K562 (cell line): ENCODE results near the gene GPR108. TPM values are rescaled to one million over a fixed set of nuclear protein-coding genes. Genes with fewer than 3 reads are reported as not detected.
A peak's percentile ranks its signal among the peaks of the same experiment; 100 is the strongest.

Experiments used
- ATAC-seq: fragments of 200-7000 bp; cut with Tn5 transposase; 3 replicates; pipeline ENCODE4 v1.9.1; 2020; ENCODE audit warnings: moderate library complexity
- BruUV-seq: library from RNA; stranded (reverse); fragments of 400-500 nt; replicated peaks from 2 replicates; lab custom pipeline; 2021; lab: Mats Ljungman, UMichigan
- CTCF ChIA-PET: fragments of 300-600 bp; formaldehyde crosslinking; extraction: SDS; loops from one replicate; lab custom pipeline; 2021; ENCODE audit warnings: low intra/inter-chr PET ratio; lab: Yijun Ruan, JAX
- POLR2A ChIA-PET: fragments of 300-600, 350-650 bp; sonication (Branson Sonifier 250); formaldehyde crosslinking; extraction: SDS; loops from one replicate; lab custom pipeline; 2021; ENCODE audit warnings: antibody characterized with exemption, inconsistent platforms; lab: Yijun Ruan, JAX
- DNase-seq, 4 experiments: peaks; one replicate each; pipeline versions ENCODE4 v3.0.0 to v3.0.0-alpha.2; 2011 to 2018; ENCODE audit warnings: low spot score in 3 of 4, mixed read lengths in 3 of 4; ENCODE audit errors: extremely low read depth in 1 of 4
- FAIRE-seq: peaks from 2 replicates; lab custom pipeline; 2011; peaks lifted over from hg19 to GRCh38; lab: Jason Lieb, UNC
- H2AFZ ChIP-seq: 2 replicates; pipeline ENCODE4 v1.6.0; 2011; ENCODE audit warnings: low read depth, low read length, control low read depth, inconsistent platforms
- H3K27ac ChIP-seq: fragments of 200-600 bp; 3 replicates; pipeline ENCODE4 v1.8.0; 2011; ENCODE audit warnings: low read depth, mild to moderate bottlenecking, control low read depth, inconsistent platforms, low read length, moderate library complexity, mixed read lengths; ENCODE audit errors: extremely low read depth
- H3K27me3 ChIP-seq, 2 experiments: fragments of 300-600 bp in 1 of 2; 2 replicates in 1 of 2; 3 replicates in 1 of 2; pipeline versions ENCODE4 v1.6.0 to v1.8.0; 2011; ENCODE audit warnings: inconsistent platforms in 2 of 2, low read length in 2 of 2, mild to moderate bottlenecking in 1 of 2, mixed read lengths in 1 of 2, moderate library complexity in 1 of 2; ENCODE audit not compliant: control insufficient read depth in 2 of 2, insufficient read depth in 2 of 2
- H3K36me3 ChIP-seq: fragments of 300-600 bp; 3 replicates; pipeline ENCODE4 v1.8.0; 2011; ENCODE audit warnings: mild to moderate bottlenecking, low read length, inconsistent platforms; ENCODE audit not compliant: control insufficient read depth, insufficient read depth
- H3K4me1 ChIP-seq, 2 experiments: fragments of 200-600 bp in 1 of 2; replicated peaks in 1 of 2; 2 replicates in 1 of 2; 3 replicates in 1 of 2; pipeline versions ENCODE4 v1.5.1 to v1.8.0; 2011; ENCODE audit warnings: inconsistent platforms in 2 of 2, low read length in 2 of 2, mild to moderate bottlenecking in 1 of 2, mixed read lengths in 1 of 2, moderate library complexity in 1 of 2; ENCODE audit not compliant: control insufficient read depth in 2 of 2, insufficient read depth in 2 of 2
- H3K4me2 ChIP-seq: 2 replicates; pipeline ENCODE4 v1.6.1; 2011; ENCODE audit warnings: low read length, control low read depth, inconsistent platforms, mixed read lengths; ENCODE audit not compliant: insufficient read depth
- H3K4me3 ChIP-seq: fragments of 200-600 bp; sonication (generic), shearing (Covaris generic); 2 replicates; pipeline ENCODE4 v1.5.1; 2016; ENCODE audit warnings: control low read depth, inconsistent platforms
- H3K79me2 ChIP-seq: fragments of 200-600 bp; 3 replicates; pipeline ENCODE4 v1.8.0; 2011; ENCODE audit warnings: low read length, inconsistent platforms; ENCODE audit not compliant: control insufficient read depth, insufficient read depth
- H3K9ac ChIP-seq, 2 experiments: 2 replicates each; pipeline versions ENCODE4 v1.6.0 to v1.6.1; 2011; ENCODE audit warnings: low read depth in 2 of 2, low read length in 2 of 2, control low read depth in 1 of 2, inconsistent platforms in 1 of 2, mild to moderate bottlenecking in 1 of 2, mixed read lengths in 1 of 2; ENCODE audit not compliant: insufficient read depth in 1 of 2
- H3K9me1 ChIP-seq: one replicate; pipeline ENCODE4 v1.6.0; 2011; ENCODE audit warnings: inconsistent platforms, mild to moderate bottlenecking, low read length, moderate library complexity; ENCODE audit not compliant: control insufficient read depth, insufficient read depth
- H3K9me3 ChIP-seq: replicated peaks from 2 replicates; pipeline ENCODE4 v1.5.1; 2011; ENCODE audit warnings: low read depth, low read length, inconsistent platforms; ENCODE audit not compliant: control insufficient read depth, insufficient read depth
- H4K20me1 ChIP-seq: replicated peaks from 2 replicates; pipeline ENCODE4 v1.6.1; 2011; ENCODE audit warnings: low read length, inconsistent platforms, mixed read lengths; ENCODE audit not compliant: control insufficient read depth, insufficient read depth
- CBFA2T3 ChIP-seq: fragments of 450-650 bp; IDR thresholded peaks from 2 replicates; pipeline ENCODE4 v1.6.1; 2017
- CC2D1A ChIP-seq: fragments of 450-650 bp; IDR thresholded peaks from 2 replicates; pipeline ENCODE4 v1.6.1; 2017; ENCODE audit warnings: mild to moderate bottlenecking
- CEBPG ChIP-seq, 3 experiments: fragments of 200-800 bp in 1 of 3; sonication (Bioruptor generic) in 1 of 3; sonication (generic) in 1 of 3; formaldehyde crosslinking in 1 of 3; IDR thresholded peaks in 2 of 3; conservative IDR thresholded peaks in 1 of 3; 2 replicates each; pipeline versions ENCODE4 v1.6.1 to v1.8.0; 2016 to 2022; ENCODE audit warnings: missing compliant biosample characterization in 2 of 3, missing genetic modification characterization in 2 of 3, mild to moderate bottlenecking in 1 of 3, missing genetic modification reagents in 1 of 3
- CHD1 ChIP-seq: fragments of 200-600 bp; sonication (generic); IDR thresholded peaks from one replicate; pipeline ENCODE4 v1.6.1; 2012; ENCODE audit warnings: mild to moderate bottlenecking, moderate library complexity, low read length, inconsistent platforms
- CTBP1 ChIP-seq: fragments of 450-650 bp; IDR thresholded peaks from 2 replicates; pipeline ENCODE4 v1.6.1; 2016; ENCODE audit warnings: borderline replicate concordance
- EGR1 ChIP-seq: fragments of 450-650 bp; conservative IDR thresholded peaks from 2 replicates; pipeline ENCODE4 v1.6.1; 2017; ENCODE audit warnings: mild to moderate bottlenecking
- FOSL1 ChIP-seq: fragments of 200-800 bp; sonication (Bioruptor generic); conservative IDR thresholded peaks from 2 replicates; pipeline ENCODE4 v1.6.1; 2016; ENCODE audit warnings: missing genetic modification characterization, missing compliant biosample characterization
- GATAD2A ChIP-seq: fragments of 450-650 bp; IDR thresholded peaks from 2 replicates; pipeline ENCODE4 v1.6.1; 2017
- HMG20B ChIP-seq: fragments of 250-450 bp; sonication (Bioruptor Pico); IDR thresholded peaks from 2 replicates; pipeline ENCODE4 v1.5.0; 2021; ENCODE audit warnings: mild to moderate bottlenecking
- PBX2 ChIP-seq, 2 experiments: IDR thresholded peaks in 1 of 2; conservative IDR thresholded peaks in 1 of 2; 2 replicates each; pipeline ENCODE4 v1.6.1; 2016; ENCODE audit warnings: low read depth in 2 of 2, mild to moderate bottlenecking in 1 of 2, missing compliant biosample characterization in 1 of 2, missing genetic modification characterization in 1 of 2, moderate library complexity in 1 of 2
- TCF3 ChIP-seq: sonication (generic); formaldehyde crosslinking; IDR thresholded peaks from 2 replicates; pipeline ENCODE4 v1.4.0; 2020; ENCODE audit warnings: mild to moderate bottlenecking, missing genetic modification reagents
- TFE3 ChIP-seq: fragments of 450-650 bp; formaldehyde crosslinking; IDR thresholded peaks from 2 replicates; pipeline ENCODE4 v1.4.0; 2020; ENCODE audit warnings: mild to moderate bottlenecking, mixed read lengths
- WGBS: fragments of 100-300 bp; shearing (Covaris generic); methylation state at CpG from one replicate; pipeline ENCODE4 v1.1.6; 2016; ENCODE audit warnings: low coverage, mixed read lengths; ENCODE audit not compliant: insufficient coverage; ENCODE audit errors: missing lambda C conversion rate; 5-methylcytosine and 5-hydroxymethylcytosine counted together
- in situ Hi-C: fragments of 300-500 bp; cut with MboI; formaldehyde crosslinking; loops from 4 replicates; pipeline ENCODE4 v1.15.0; 2018; ENCODE audit warnings: inconsistent platforms, mixed read lengths
- intact Hi-C: fragments of 100-400 bp; cut with micrococcal nuclease; formaldehyde crosslinking; loops from 2 replicates; pipeline ENCODE4 v1.14.2; 2022
- polyA plus RNA-seq, 8 experiments: library from polyadenylated mRNA; depleted of rRNA in 4 of 8; stranded (reverse) in 5 of 8; unstranded in 3 of 8; fragments of >200 nt; fragmentation: Nextera tagmentation in 2 of 8; fragmentation: Illumina TruSeq in 1 of 8; extraction: Ambion mirVana in 2 of 8; extraction: Trizol in 1 of 8; gene quantifications; 2 replicates each; pipeline versions ENCODE4 v1.2.1 to v1.2.3, GENCODE V29; 2011 to 2014; ENCODE audit warnings: inconsistent platforms in 1 of 8, missing spikeins in 1 of 8
- total RNA-seq, 7 experiments: library from RNA; depleted of rRNA in 6 of 7; stranded (reverse); fragments of >200 nt in 6 of 7; fragmentation: Illumina TruSeq in 2 of 7; extraction: Trizol in 2 of 7; gene quantifications; 2 replicates each; pipeline versions ENCODE4 v1.2.1 to v1.2.3, GENCODE V29; 2011 to 2021; ENCODE audit warnings: low replicate concordance in 1 of 7
- TF ChIP-seq, protein P1 (sequence below), 2 experiments: IDR thresholded peaks; 2 replicates each; pipeline ENCODE4 v1.6.1; 2012; ENCODE audit warnings: improper control_type of control experiment in 2 of 2, low read depth in 2 of 2, low read length in 2 of 2, borderline replicate concordance in 1 of 2

GPR108 gene
- total and polyA plus RNA-seq, 9 of the 15 experiments (the other 6 are each of a cell fraction or from before 2014, with no cell fraction given), result 2.4 to 33.2 (median 24.4) TPM

GRCh38 chr19:6779206-6779605 is 41.8 kb upstream of the GPR108 start:
- Histone ChIP-seq H3K4me2 (no peak overlapping the region), H4K20me1 (0 out of 2 replicates have a peak, but pooled peaks cover 3% of the 10 kb centered on the region)
- POLR2A ChIA-PET, result interaction anchor here (0.7 kb wide), 1 partner anchor 812 kb away, joined by 3 read pairs; no protein-coding TSS in a partner anchor
- 0 out of 2 replicates have a peak, but pooled peaks have one; percentile 18 for TF ChIP-seq CTBP1
- TF ChIP-seq FOSL1 (tag), result peak; percentile 46; the same call in 1 of the 2 replicates
- no peak for TF ChIP-seq CC2D1A
- TF ChIP-seq PBX2 (CRISPR knock-in tag; IDR thresholded peaks at IDR 0.05; ENCODE audit: low read depth), result no peak
- TF ChIP-seq PBX2 (tag; conservative IDR thresholded peaks at IDR 0.05; ENCODE audit: low read depth), result no peak
- TF ChIP-seq TCF3, result peak; percentile 24; the same call in 1 of the 2 replicates
- TF ChIP-seq, protein P1, sequence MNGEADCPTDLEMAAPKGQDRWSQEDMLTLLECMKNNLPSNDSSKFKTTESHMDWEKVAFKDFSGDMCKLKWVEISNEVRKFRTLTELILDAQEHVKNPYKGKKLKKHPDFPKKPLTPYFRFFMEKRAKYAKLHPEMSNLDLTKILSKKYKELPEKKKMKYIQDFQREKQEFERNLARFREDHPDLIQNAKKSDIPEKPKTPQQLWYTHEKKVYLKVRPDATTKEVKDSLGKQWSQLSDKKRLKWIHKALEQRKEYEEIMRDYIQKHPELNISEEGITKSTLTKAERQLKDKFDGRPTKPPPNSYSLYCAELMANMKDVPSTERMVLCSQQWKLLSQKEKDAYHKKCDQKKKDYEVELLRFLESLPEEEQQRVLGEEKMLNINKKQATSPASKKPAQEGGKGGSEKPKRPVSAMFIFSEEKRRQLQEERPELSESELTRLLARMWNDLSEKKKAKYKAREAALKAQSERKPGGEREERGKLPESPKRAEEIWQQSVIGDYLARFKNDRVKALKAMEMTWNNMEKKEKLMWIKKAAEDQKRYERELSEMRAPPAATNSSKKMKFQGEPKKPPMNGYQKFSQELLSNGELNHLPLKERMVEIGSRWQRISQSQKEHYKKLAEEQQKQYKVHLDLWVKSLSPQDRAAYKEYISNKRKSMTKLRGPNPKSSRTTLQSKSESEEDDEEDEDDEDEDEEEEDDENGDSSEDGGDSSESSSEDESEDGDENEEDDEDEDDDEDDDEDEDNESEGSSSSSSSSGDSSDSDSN (IDR thresholded peaks at IDR 0.05; ENCODE audit: borderline replicate concordance in 1 of 2, low read depth in 2 of 2, low read length in 2 of 2), result no peak
- peak; percentile 64; the same call in 1 of the 2 replicates for TF ChIP-seq EGR1
- no peak for TF ChIP-seq GATAD2A
- TF ChIP-seq CBFA2T3, result peak; percentile 50
- TF ChIP-seq CHD1, result no peak
- TF ChIP-seq CEBPG (CRISPR knock-in tag; IDR thresholded peaks at IDR 0.05), result no peak
- no peak for TF ChIP-seq CEBPG (tag; conservative IDR thresholded peaks at IDR 0.05 in 1 of 2, IDR thresholded peaks at IDR 0.05 in 1 of 2)
- no peak for TF ChIP-seq TFE3
- TF ChIP-seq HMG20B (CRISPR knock-in tag), result no peak

More at GRCh38 chr19:6779206-6779605, 41.8 kb upstream of the GPR108 start:
- Histone ChIP-seq H3K27ac (no peak overlapping the region), H2AFZ (no peak overlapping the region), H3K9ac (no peak overlapping the region), H3K4me1 (peaks cover 6 to 14% of the 10 kb centered on the region in 2 experiments; a peak in 3 of 5 replicates), H3K36me3 (no peaks in the 10 kb centered on the region), H3K9me3 (no peaks in the 10 kb centered on the region), H3K27me3 (no peaks in the 10 kb centered on the region), H3K79me2 (peaks cover 4% of the 10 kb centered on the region; the same call in 1 of the 3 replicates), H3K9me1 (no peaks in the 10 kb centered on the region), H3K4me3 (no peak overlapping the region)
- ATAC-seq, result no peak
- FAIRE-seq, result no peak
- CTCF ChIA-PET, result interaction anchor here (0.6 kb wide), 1 partner anchor 71 kb away, joined by 3 read pairs; no protein-coding TSS in a partner anchor
- no peak for DNase-seq
- 33% methylated on average over 4 of the region's 4 CpGs for WGBS
- in situ Hi-C loops (no loop called here), intact Hi-C loops (no loop called here)
- BruUV-seq, result no TSS peak
